GM12874 (cell line): Measurements from ENCODE around the gene TMC8.

Experiments
- TF ChIP-seq, protein P1 (sequence below): IDR thresholded peaks from 2 replicates; pipeline ENCODE4 v1.5.1; 2011; ENCODE audit warnings: low read depth, mild to moderate bottlenecking, control low read depth, low read length, moderate library complexity; ENCODE audit not compliant: insufficient read depth

TMC8 gene

DNA sequence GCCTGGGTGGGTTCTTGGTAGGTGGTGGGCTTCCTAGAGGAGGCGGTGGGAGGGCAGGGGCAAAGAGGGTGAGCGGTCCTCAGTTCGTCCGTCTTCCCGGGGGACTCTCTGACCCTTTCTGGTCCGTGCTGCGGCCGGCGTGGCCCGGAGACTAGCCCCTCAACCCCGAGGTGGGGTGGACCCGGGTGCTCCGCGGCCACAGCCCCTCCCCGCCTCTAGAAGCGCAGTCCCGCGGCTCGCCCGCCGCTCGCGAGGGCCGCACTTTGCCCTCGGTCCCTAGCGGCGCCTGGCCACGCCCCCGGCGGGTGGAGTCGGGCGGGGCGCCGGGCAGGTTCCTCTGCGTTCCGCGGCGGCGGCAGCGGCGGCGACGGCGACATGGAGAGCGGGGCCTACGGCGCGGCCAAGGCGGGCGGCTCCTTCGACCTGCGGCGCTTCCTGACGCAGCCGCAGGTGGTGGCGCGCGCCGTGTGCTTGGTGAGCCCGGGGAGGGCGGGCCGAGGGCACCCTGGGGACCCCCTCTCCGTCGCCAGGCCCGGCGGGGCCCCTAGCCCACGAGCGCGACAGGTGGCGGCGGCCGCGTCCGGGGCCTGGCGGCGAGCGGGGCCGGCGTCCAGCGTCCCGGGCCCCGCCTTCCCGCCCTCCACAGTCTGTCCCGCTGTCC, 37.8 kb downstream of the TMC8 start, which contains the start of gene SYNGR2:
Gene SYNGR2 (plus strand): TSS at position 340 of the 661 bp plus-strand sequence. CDS start 36 bp downstream, at position 376.
- TF ChIP-seq, protein P1, sequence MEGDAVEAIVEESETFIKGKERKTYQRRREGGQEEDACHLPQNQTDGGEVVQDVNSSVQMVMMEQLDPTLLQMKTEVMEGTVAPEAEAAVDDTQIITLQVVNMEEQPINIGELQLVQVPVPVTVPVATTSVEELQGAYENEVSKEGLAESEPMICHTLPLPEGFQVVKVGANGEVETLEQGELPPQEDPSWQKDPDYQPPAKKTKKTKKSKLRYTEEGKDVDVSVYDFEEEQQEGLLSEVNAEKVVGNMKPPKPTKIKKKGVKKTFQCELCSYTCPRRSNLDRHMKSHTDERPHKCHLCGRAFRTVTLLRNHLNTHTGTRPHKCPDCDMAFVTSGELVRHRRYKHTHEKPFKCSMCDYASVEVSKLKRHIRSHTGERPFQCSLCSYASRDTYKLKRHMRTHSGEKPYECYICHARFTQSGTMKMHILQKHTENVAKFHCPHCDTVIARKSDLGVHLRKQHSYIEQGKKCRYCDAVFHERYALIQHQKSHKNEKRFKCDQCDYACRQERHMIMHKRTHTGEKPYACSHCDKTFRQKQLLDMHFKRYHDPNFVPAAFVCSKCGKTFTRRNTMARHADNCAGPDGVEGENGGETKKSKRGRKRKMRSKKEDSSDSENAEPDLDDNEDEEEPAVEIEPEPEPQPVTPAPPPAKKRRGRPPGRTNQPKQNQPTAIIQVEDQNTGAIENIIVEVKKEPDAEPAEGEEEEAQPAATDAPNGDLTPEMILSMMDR: no peak

GRCh38 chr17:78168903-78169793, 38.6 kb downstream of the TMC8 start:
- TF ChIP-seq, protein P1: no peak

- TF ChIP-seq, protein P1: no peak
These were observed 40.4 kb downstream of the TMC8 start for GRCh38 chr17:78170692-78171590.

GRCh38 chr17:78172249-78173051, 41.9 kb downstream of the TMC8 start:
- TF ChIP-seq, protein P1: no peak

- TF ChIP-seq, protein P1: no peak
These were observed 42.6 kb downstream of the TMC8 start for GRCh38 chr17:78173097-78173715.

DNA sequence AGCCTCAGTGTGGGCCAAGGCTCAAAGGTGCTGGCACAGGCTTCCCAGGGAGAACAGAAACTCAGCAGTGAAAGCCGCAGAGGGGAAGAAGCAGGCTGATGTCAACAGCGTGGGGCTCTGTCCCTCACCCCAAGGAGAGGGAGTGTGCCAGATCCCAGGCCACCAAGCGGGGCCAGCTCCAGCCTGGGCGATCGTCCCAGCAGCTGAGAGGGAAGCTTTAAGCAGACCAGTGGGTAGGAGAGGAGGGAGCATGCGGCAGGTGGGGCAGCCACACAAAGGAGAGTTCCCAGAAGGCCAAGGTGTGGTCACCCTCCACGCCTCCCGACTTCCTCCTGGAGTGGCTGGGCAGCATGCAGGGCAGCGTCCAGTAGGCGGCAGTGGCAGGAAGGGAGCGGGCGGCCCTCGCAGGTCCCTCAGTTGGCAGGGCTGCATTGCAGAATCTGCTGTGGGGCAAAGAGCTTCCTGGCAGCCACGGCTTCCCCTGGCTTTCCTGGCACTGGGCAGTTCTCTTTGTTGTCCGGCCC, 43.8 kb downstream of the TMC8 start:
- TF ChIP-seq, protein P1: peak; percentile 16; the same call in 1 of the 2 replicates
